ENCODE data around the gene VMP1. TPM values are rescaled to one million over a fixed set of nuclear protein-coding genes. Genes with fewer than 3 reads are reported as not detected.

Gene VMP1
- total RNA-seq, 1 experiment from 2014 or later, result 277 TPM

DNA sequence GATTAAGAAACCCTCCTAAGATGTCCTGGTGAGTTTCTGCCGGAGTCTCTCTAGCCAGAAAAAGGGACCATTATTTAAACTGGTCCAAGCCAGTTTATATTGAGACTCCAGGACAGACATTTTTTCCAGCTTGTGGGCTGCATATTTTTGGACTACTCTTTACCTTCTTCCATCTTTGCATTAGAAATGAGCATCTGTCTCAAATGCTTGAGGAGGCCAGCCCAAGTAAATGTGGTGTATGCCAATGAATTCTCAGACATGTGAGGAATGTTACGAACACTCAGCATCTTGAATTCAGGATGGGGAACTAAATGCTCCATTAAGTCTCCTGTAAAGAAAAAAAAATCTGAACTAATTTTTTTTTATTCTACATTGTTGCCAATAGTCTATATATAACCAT lies 166.9 kb downstream of the VMP1 start:
- H3F3A ChIP-seq (ENCODE audit: low read length, unreplicated experiment), result no peaks in the 10 kb centered on the region
- no peak overlapping the region for H3K27ac ChIP-seq (ENCODE audit: low read length)
- TF ChIP-seq, protein P1, sequence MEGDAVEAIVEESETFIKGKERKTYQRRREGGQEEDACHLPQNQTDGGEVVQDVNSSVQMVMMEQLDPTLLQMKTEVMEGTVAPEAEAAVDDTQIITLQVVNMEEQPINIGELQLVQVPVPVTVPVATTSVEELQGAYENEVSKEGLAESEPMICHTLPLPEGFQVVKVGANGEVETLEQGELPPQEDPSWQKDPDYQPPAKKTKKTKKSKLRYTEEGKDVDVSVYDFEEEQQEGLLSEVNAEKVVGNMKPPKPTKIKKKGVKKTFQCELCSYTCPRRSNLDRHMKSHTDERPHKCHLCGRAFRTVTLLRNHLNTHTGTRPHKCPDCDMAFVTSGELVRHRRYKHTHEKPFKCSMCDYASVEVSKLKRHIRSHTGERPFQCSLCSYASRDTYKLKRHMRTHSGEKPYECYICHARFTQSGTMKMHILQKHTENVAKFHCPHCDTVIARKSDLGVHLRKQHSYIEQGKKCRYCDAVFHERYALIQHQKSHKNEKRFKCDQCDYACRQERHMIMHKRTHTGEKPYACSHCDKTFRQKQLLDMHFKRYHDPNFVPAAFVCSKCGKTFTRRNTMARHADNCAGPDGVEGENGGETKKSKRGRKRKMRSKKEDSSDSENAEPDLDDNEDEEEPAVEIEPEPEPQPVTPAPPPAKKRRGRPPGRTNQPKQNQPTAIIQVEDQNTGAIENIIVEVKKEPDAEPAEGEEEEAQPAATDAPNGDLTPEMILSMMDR (conservative IDR thresholded peaks at IDR 0.05; ENCODE audit: low read depth, low read length), result no peak
- no peak for TF ChIP-seq EZH2 (IDR thresholded peaks at IDR 0.05; ENCODE audit: low read length, unreplicated experiment)
- TF ChIP-seq EZH2phosphoT487 (IDR thresholded peaks at IDR 0.05; ENCODE audit: borderline replicate concordance, low read length), result no peak
- no peak overlapping the region for H2AFZ ChIP-seq (ENCODE audit: low read length)
- DNase-seq (no peak), ATAC-seq (no peak)
- CTCF ChIA-PET, result no interaction called here
- no TSS peak for BruUV-seq (replicated peaks)
- POLR2A ChIA-PET (ENCODE audit: unreplicated experiment), result no interaction called here
- H3K9ac ChIP-seq (ENCODE audit: low read length), result no peak overlapping the region
- H3K9me3 ChIP-seq (ENCODE audit: low read length), result no peaks in the 10 kb centered on the region
- H3K27me3 ChIP-seq (ENCODE audit: low read length), result no peaks in the 10 kb centered on the region
- peaks cover 39% of the 10 kb centered on the region for H3K36me3 ChIP-seq (ENCODE audit: low read depth, low read length)
- H3K9me2 ChIP-seq (replicated peaks; ENCODE audit: low read length), result no peaks in the 10 kb centered on the region
- intact Hi-C loops (cut with micrococcal nuclease), result no loop called here
- no peak overlapping the region for H3K4me3 ChIP-seq (ENCODE audit: low read length)
- no peaks in the 10 kb centered on the region for H3K79me2 ChIP-seq (ENCODE audit: low read length)
- no peaks in the 10 kb centered on the region for H4K20me1 ChIP-seq (ENCODE audit: low read length)
- H3K4me1 ChIP-seq (ENCODE audit: insufficient read depth, low read length), result peaks cover under 1% of the 10 kb centered on the region; the same call in 1 of the 2 replicates
- no peak overlapping the region for H3K4me2 ChIP-seq (ENCODE audit: low read length)

DNA sequence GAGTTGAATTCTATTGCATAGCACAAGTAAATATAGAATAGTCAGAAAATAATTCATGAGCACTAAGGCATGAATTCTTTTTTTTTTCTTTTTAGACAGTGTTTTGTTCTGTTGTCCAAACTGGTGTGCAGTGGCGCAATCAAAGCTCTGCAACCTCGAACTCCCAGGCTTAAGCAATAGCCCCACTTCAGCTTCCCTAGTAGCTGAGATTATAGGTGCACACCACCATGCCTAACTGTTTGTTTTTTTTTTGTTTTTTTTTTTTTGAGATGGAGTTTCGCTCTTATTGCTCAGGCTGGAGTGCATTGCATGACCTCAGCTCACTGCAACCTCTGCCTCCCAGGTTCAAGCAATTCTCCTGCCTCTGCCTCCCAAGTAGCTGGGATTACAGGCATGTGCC lies 168.7 kb downstream of the VMP1 start:
- intact Hi-C loops (cut with micrococcal nuclease), result no loop called here
- Histone ChIP-seq H4K20me1 (ENCODE audit: low read length) (no peaks in the 10 kb centered on the region), H3K27ac (ENCODE audit: low read length) (no peak overlapping the region), H3F3A (ENCODE audit: low read length, unreplicated experiment) (no peaks in the 10 kb centered on the region), H3K79me2 (ENCODE audit: low read length) (no peaks in the 10 kb centered on the region), H3K9me2 (replicated peaks; ENCODE audit: low read length) (no peaks in the 10 kb centered on the region), H3K36me3 (ENCODE audit: low read depth, low read length) (peaks cover 43% of the 10 kb centered on the region), H3K4me2 (ENCODE audit: low read length) (no peak overlapping the region), H3K27me3 (ENCODE audit: low read length) (no peaks in the 10 kb centered on the region), H2AFZ (ENCODE audit: low read length) (no peak overlapping the region), H3K9ac (ENCODE audit: low read length) (no peak overlapping the region), H3K9me3 (ENCODE audit: low read length) (no peaks in the 10 kb centered on the region), H3K4me1 (ENCODE audit: insufficient read depth, low read length) (no peaks in the 10 kb centered on the region), H3K4me3 (ENCODE audit: low read length) (no peak overlapping the region)
- no peak for DNase-seq
- TF ChIP-seq EZH2phosphoT487 (IDR thresholded peaks at IDR 0.05; ENCODE audit: borderline replicate concordance, low read length) (no peak), EZH2 (IDR thresholded peaks at IDR 0.05; ENCODE audit: low read length, unreplicated experiment) (no peak)
- TF ChIP-seq, protein P1 (conservative IDR thresholded peaks at IDR 0.05; ENCODE audit: low read depth, low read length), result no peak
- POLR2A ChIA-PET (ENCODE audit: unreplicated experiment), result no interaction called here
- no TSS peak for BruUV-seq (replicated peaks)
- ATAC-seq, result no peak
- CTCF ChIA-PET, result no interaction called here

DNA sequence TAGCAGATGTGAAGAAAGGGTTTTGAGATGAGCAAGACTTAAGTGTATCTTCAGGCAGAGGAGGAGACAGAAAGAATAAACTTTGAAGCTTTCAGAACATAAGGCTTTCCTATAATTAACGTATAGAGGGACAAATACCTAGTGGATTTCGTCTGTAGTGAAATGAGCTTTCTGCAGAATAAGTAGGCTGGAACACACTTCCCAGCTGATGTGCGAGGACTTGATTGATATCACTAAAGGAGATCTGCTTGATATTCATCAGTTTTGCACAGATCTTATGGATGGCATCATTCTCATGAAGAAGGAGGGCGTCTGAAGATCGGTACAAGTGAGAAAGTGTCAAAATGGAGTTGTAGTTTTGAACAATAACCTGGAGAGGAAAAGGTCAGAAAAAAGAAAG lies 170.5 kb downstream of the VMP1 start:
- no peaks in the 10 kb centered on the region for H3F3A ChIP-seq (ENCODE audit: low read length, unreplicated experiment)
- H3K9me3 ChIP-seq (ENCODE audit: low read length), result no peaks in the 10 kb centered on the region
- DNase-seq (no peak), ATAC-seq (no peak)
- H4K20me1 ChIP-seq (ENCODE audit: low read length), result no peaks in the 10 kb centered on the region
- no peaks in the 10 kb centered on the region for H3K4me1 ChIP-seq (ENCODE audit: insufficient read depth, low read length)
- H3K27me3 ChIP-seq (ENCODE audit: low read length), result no peaks in the 10 kb centered on the region
- peaks cover 43% of the 10 kb centered on the region for H3K36me3 ChIP-seq (ENCODE audit: low read depth, low read length)
- no peak overlapping the region for H3K9ac ChIP-seq (ENCODE audit: low read length)
- H3K4me3 ChIP-seq (ENCODE audit: low read length), result no peak overlapping the region
- ChIA-PET POLR2A (ENCODE audit: unreplicated experiment) (interaction anchor here (0.6 kb wide), 1 partner anchor 42 kb away, joined by 4 read pairs; no protein-coding TSS in a partner anchor), CTCF (no interaction called here)
- BruUV-seq (replicated peaks), result no TSS peak
- H3K4me2 ChIP-seq (ENCODE audit: low read length), result no peak overlapping the region
- TF ChIP-seq EZH2phosphoT487 (IDR thresholded peaks at IDR 0.05; ENCODE audit: borderline replicate concordance, low read length), result no peak
- TF ChIP-seq EZH2 (IDR thresholded peaks at IDR 0.05; ENCODE audit: low read length, unreplicated experiment), result no peak
- TF ChIP-seq, protein P1 (conservative IDR thresholded peaks at IDR 0.05; ENCODE audit: low read depth, low read length), result no peak
- no peak overlapping the region for H2AFZ ChIP-seq (ENCODE audit: low read length)
- no peaks in the 10 kb centered on the region for H3K79me2 ChIP-seq (ENCODE audit: low read length)
- H3K27ac ChIP-seq (ENCODE audit: low read length), result no peak overlapping the region
- H3K9me2 ChIP-seq (replicated peaks; ENCODE audit: low read length), result no peaks in the 10 kb centered on the region
- intact Hi-C loops (cut with micrococcal nuclease), result no loop called here
